OCI-LY7 (cell line): ENCODE results near the gene AUP1. TPM values are rescaled to one million over a fixed set of nuclear protein-coding genes. Genes with fewer than 3 reads are reported as not detected.

ENCODE experiments used
- BruUV-seq: library from RNA; stranded (reverse); fragments of 400-500 nt; replicated peaks from 2 replicates; lab custom pipeline; 2021; lab: Mats Ljungman, UMichigan
- CTCF ChIA-PET: fragments of 300-600 bp; sonication (Branson Sonifier 250); formaldehyde crosslinking; loops from one replicate; lab custom pipeline; 2022; ENCODE audit warnings: antibody characterized with exemption; ENCODE audit not compliant: unreplicated experiment; lab: Charles Lee
- POLR2A ChIA-PET: fragments of 300-600 bp; sonication (Branson Sonifier 250); formaldehyde crosslinking; loops from one replicate; lab custom pipeline; 2022; ENCODE audit warnings: antibody characterized with exemption; lab: Charles Lee
- DNase-seq: peaks from one replicate; pipeline ENCODE4 v3.0.0-alpha.2; 2015; ENCODE audit warnings: low spot score
- H2AFZ ChIP-seq: fragments of 200-600 bp; sonication (generic), shearing (Covaris generic); 2 replicates; pipeline ENCODE4 v1.6.1; 2014; ENCODE audit warnings: mild to moderate bottlenecking, antibody characterized with exemption, low read length, moderate library complexity
- H3K27ac ChIP-seq: fragments of 200-600 bp; sonication (generic); 2 replicates; pipeline ENCODE4 v1.5.1; 2014; ENCODE audit warnings: mixed run types, low read depth, mild to moderate bottlenecking, moderate library complexity, low read length, inconsistent platforms; ENCODE audit not compliant: poor library complexity, severe bottlenecking
- H3K36me3 ChIP-seq: fragments of 200-600 bp; sonication (generic); 2 replicates; pipeline ENCODE4 v1.6.1; 2014; ENCODE audit warnings: mild to moderate bottlenecking, antibody characterized with exemption, low read length, moderate library complexity, mixed read lengths; ENCODE audit not compliant: insufficient read depth
- H3K4me1 ChIP-seq: fragments of 200-600 bp; sonication (generic); 2 replicates; pipeline ENCODE4 v1.5.1; 2014; ENCODE audit warnings: mild to moderate bottlenecking, low read length; ENCODE audit not compliant: insufficient read depth, poor library complexity, severe bottlenecking
- H3K4me2 ChIP-seq: fragments of 200-600 bp; sonication (generic); 2 replicates; pipeline ENCODE4 v1.6.1; 2014; ENCODE audit warnings: mild to moderate bottlenecking, low read length
- H3K4me3 ChIP-seq: fragments of 200-600 bp; sonication (generic); 2 replicates; pipeline ENCODE4 v1.5.1; 2014; ENCODE audit warnings: mild to moderate bottlenecking, low read depth, low read length; ENCODE audit not compliant: poor library complexity, severe bottlenecking
- H3K79me2 ChIP-seq: fragments of 200-600 bp; sonication (generic); 2 replicates; pipeline ENCODE4 v1.6.1; 2016; ENCODE audit warnings: low read depth, mild to moderate bottlenecking, low read length, moderate library complexity, mixed read lengths; ENCODE audit not compliant: insufficient read depth
- H3K9me2 ChIP-seq: fragments of 200-600 bp; sonication (generic); 2 replicates; pipeline ENCODE4 v1.6.1; 2016; ENCODE audit warnings: mild to moderate bottlenecking, low read length, mixed read lengths; ENCODE audit not compliant: insufficient read depth
- H3K9me3 ChIP-seq: fragments of 200-600 bp; sonication (generic); 2 replicates; pipeline ENCODE4 v1.6.1; 2014; ENCODE audit warnings: mild to moderate bottlenecking, mixed run types, low read length, mixed read lengths
- H4K20me1 ChIP-seq: fragments of 200-600 bp; sonication (generic); 2 replicates; pipeline ENCODE4 v1.6.1; 2014; ENCODE audit warnings: mild to moderate bottlenecking, antibody characterized with exemption, low read length, moderate library complexity, mixed read lengths; ENCODE audit not compliant: insufficient read depth
- CTCF ChIP-seq: fragments of 200-600 bp; sonication (generic); conservative IDR thresholded peaks from 2 replicates; pipeline ENCODE4 v1.5.1; 2014; ENCODE audit warnings: mild to moderate bottlenecking, antibody characterized with exemption, low read length, moderate library complexity, mixed read lengths
- EZH2phosphoT487 ChIP-seq: fragments of 200-600 bp; sonication (generic); IDR thresholded peaks from 2 replicates; pipeline ENCODE4 v1.6.1; 2018; ENCODE audit warnings: low read depth, borderline replicate concordance, mild to moderate bottlenecking, mixed run types, antibody characterized with exemption, low read length, moderate library complexity, mixed read lengths
- intact Hi-C: fragments of 100-400 bp; cut with micrococcal nuclease; formaldehyde crosslinking; loops from one replicate; pipeline ENCODE4 v1.10.0; 2022; ENCODE audit not compliant: unreplicated experiment
- total RNA-seq, 2 experiments: library from RNA; depleted of rRNA in 1 of 2; stranded (reverse); fragments of >200 nt in 1 of 2; shearing (Covaris generic) in 1 of 2; gene quantifications; 2 replicates each; pipeline ENCODE4 v1.2.3, GENCODE V29; 2014 to 2022

The AUP1 gene
- total RNA-seq, 2 experiments from 2014 or later, result 121 to 188 TPM

- Histone ChIP-seq H3K4me3 (no peak overlapping the region), H4K20me1 (no peaks in the 10 kb centered on the region), H3K36me3 (no peaks in the 10 kb centered on the region), H3K9me2 (no peaks in the 10 kb centered on the region), H3K4me2 (no peak overlapping the region), H2AFZ (no peak overlapping the region), H3K9me3 (no peaks in the 10 kb centered on the region), H3K79me2 (no peaks in the 10 kb centered on the region), H3K27ac (no peak overlapping the region), H3K4me1 (peaks cover 7% of the 10 kb centered on the region)
- no peak for TF ChIP-seq CTCF
- no peak for TF ChIP-seq EZH2phosphoT487
- no TSS peak for BruUV-seq
- ChIA-PET CTCF (no interaction called here), POLR2A (interaction anchor here (0.6 kb wide), 1 partner anchor 58 kb away, joined by 3 read pairs; the partner anchor contains the start of gene INO80B)
- no peak for DNase-seq
- intact Hi-C loops, result no loop called here
Observed at GRCh38 chr2:74512744-74513604, 16.5 kb downstream of the AUP1 start.

GRCh38 chr2:74511104-74511989 lies 18.2 kb downstream of the AUP1 start:
- CTCF ChIA-PET, result no interaction called here
- POLR2A ChIA-PET, result interaction anchor here (0.7 to 2.9 kb wide), 4 partner anchors 18 to 774 kb away, joined by 3 to 14 read pairs (median 4); partner anchors contain the start of genes AUP1, HTRA2, INO80B and TPRKB
- DNase-seq, result no peak
- no TSS peak for BruUV-seq
- Histone ChIP-seq H3K4me3 (no peak overlapping the region), H3K4me1 (peaks cover 13% of the 10 kb centered on the region), H3K79me2 (peaks cover 5% of the 10 kb centered on the region; the same call in 1 of the 2 replicates), H3K4me2 (no peak overlapping the region), H3K27ac (no peak overlapping the region), H3K9me2 (no peaks in the 10 kb centered on the region), H3K36me3 (no peaks in the 10 kb centered on the region), H4K20me1 (no peaks in the 10 kb centered on the region), H2AFZ (no peak overlapping the region), H3K9me3 (no peaks in the 10 kb centered on the region)
- TF ChIP-seq EZH2phosphoT487 (no peak), CTCF (no peak)
- intact Hi-C loops, result no loop called here
